ENCODE measurements around the gene CLPSL1.

CLPSL1 gene

GRCh38 chr6:35759426-35759825 is 21.4 kb upstream of the CLPSL1 start:
- DNase-seq, result no peak

- no peak for DNase-seq
Observed at GRCh38 chr6:35765739-35766138, 15.1 kb upstream of the CLPSL1 start.

- DNase-seq, result no peak
Observed at GRCh38 chr6:35769211-35769610, 11.6 kb upstream of the CLPSL1 start.

DNA sequence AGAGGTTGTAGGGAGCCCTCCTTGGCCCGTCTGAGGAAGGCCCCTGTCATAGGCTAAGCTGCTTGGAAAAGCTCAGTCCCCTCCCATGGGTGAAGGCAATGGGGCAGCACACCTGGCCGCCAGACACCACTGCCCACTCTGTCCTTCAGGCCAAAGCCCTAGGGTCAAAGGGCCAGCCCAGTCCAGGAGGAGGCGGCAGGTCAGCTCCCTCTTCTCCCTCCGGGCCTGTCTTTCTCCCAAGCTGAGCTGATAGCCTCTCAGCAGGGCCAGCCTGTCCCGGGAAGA is 9.5 kb upstream of the CLPSL1 start:
- no peak for DNase-seq

GRCh38 chr6:35774116-35774794 is 6.6 kb upstream of the CLPSL1 start:
- DNase-seq, result no peak

DNA sequence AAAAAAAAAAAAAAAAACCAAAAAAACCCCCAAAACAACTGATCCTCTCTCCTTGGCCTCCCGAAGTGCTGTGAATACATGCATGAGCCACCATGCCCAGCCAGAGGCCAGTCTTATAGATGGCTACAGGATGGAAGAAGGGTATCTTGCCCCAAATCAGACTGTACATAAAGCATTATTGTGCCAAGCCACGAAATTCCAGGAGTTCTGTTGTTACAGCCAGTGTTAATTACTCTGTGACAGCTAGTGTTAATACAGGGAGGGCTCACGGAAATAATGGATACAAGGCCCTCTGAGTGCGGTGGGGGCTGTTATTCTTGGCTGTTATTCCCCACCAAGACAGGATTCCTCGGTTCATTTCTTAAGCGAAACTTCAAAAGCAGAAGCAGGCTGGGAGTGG is 5.8 kb upstream of the CLPSL1 start:
- DNase-seq, result no peak

- no peak for DNase-seq
Observed at GRCh38 chr6:35776364-35777215, 4.2 kb upstream of the CLPSL1 start, which contains the start of gene CLPSL2. Gene CLPSL2, plus strand, starts transcription at chr6:35776598. Its CDS starts 21 bp downstream, at chr6:35776619.

DNA sequence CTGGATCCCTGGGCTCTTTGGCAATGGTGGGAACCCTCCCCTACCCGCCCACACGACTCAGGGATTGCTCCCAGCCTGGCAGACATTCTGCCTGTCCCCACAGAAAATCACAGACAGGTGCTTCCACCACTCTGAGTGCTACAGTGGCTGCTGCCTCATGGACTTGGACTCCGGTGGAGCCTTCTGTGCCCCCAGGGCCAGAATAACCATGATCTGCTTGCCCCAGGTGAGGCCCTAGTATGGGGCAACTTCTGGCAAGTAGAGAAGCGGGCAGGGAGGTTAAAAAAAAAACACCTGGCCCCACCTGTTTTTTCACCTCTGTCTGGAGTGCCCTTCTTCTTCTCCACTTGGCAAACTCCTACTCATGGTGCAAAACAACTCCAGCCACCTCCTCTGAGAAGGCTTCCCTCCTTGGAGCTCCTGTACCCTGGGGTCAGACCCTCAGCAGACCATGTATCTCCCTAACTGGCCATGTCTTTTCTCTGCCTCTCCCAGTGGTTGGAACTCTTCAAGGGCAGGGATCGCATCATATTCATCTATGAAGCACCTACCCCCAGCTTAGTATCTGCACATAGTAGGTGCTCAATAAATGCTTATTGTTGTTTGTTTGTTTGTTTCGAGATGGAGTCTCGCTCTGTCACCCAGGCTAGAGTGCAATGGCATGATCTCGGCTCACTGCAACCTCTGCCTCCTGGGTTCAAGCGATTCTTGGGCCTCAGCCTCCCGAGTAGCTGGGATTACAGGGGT is 3.3 kb upstream of the CLPSL1 start:
- no peak for DNase-seq

- no peak for DNase-seq
Observed at GRCh38 chr6:35778437-35778836, 2.4 kb upstream of the CLPSL1 start.

DNA sequence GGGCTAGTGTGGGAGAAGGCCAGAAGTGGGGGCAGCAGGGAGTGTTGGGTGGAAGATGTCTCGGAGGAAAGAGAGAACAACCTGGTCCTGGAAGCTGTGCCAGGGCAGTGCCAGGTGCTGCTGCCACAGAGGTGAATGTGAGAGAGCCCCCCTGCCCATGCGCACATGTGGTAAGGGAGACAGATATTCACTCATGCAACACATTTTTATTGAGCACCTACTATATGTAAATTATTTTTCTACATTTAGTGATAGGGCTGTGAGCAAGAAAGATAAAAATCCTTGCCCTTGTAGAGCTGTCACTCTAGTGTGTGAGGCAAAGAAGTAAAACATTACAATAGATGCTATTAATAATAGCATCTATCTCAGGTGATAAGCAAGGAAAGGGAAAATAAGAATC is 471 bp downstream of the CLPSL1 start:
- DNase-seq, result no peak

- DNase-seq, result no peak
Observed at GRCh38 chr6:35782424-35782823, 1.6 kb downstream of the CLPSL1 start.

DNA sequence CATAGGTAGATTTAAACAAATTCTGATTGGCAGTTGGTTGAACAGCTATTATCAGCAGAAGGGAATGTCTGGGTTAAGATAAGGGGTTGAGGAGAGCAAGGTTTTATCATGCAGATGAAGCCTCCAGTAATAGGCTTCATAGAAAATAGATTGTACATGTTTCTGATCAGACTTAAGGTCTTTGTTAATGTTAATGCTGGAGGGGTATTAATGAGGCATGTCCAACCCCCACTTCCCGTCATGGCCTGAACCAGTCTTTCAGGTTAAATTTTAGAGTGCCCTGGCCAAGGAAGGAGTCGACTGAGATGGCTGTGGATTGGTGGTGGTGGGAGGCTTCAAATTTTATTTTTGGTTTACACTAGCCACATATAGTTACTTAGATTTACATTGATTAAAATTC is 3.4 kb downstream of the CLPSL1 start:
- DNase-seq, result no peak

GRCh38 chr6:35786272-35786671 is 5.5 kb downstream of the CLPSL1 start:
- no peak for DNase-seq

- no peak for DNase-seq
Observed at GRCh38 chr6:35786810-35787209, 6.0 kb downstream of the CLPSL1 start.

DNA sequence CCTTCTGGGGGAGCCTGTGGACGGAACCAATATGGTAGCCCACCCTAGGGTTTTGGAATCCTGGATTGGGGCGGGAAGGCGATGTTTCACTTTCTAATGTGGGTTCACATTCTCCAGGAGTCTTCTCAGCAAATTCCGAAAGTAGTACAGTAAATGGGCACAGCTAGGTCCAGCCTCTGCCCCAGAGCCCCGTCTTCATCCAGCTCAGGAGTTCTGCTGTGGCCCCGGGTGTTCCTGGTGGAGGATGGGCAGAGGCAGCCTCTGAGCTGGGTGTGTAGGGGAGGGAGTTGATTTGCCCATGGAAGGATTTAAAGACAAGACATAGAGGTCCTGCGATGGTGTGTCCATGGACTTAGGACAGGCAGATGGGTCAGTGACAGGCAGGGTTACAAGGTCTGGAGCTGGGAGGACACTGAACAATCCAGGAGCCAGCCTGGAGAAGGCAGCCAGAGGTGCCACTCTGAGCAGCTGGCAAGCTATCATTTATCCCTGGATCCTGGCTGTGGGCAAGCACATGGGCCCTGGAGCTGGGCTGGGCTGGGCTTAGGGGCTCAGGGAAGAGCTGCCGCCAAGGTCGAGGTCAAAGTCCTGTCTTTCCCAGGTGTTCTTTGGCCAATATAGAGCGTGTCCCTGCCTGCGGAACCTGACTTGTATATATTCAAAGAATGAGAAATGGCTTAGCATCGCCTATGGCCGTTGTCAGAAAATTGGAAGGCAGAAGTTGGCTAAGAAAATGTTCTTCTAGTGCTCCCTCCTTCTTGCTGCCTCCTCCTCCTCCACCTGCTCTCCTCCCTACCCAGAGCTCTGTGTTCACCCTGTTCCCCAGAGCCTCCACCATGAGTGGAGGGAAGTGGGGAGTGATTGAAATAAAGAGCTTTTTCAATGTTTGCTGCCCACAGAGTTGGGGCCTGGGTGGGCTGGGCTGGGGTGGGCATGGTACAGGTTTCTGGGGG is 6.7 kb downstream of the CLPSL1 start:
- no peak for DNase-seq

DNA sequence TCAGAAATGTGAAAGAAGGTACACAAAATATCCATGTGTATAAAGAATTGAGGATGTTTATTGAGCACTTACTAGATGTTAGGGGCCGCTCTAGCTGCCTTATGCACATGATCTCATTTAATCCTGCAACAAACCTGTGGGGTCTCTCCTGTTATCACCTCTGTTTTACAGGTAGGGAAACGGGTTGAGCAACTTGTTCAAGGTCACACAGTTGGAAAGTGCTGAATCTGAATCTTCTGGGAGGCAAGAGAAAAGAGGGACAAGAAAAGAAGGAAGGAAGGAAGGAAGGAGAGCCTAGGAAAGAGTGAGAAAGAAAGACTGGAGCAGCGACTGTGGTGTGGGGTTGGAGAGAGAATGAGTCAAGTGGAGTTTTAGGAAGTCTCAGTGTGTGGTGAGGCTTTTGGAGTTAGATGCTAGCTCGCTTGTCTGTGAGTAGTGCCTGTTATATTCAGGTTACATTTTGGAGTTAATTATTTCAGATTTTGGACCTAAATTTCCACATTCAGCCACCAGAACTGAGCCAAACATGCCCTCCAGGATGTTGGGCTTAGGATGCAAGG is 7.7 kb downstream of the CLPSL1 start:
- no peak for DNase-seq

DNA sequence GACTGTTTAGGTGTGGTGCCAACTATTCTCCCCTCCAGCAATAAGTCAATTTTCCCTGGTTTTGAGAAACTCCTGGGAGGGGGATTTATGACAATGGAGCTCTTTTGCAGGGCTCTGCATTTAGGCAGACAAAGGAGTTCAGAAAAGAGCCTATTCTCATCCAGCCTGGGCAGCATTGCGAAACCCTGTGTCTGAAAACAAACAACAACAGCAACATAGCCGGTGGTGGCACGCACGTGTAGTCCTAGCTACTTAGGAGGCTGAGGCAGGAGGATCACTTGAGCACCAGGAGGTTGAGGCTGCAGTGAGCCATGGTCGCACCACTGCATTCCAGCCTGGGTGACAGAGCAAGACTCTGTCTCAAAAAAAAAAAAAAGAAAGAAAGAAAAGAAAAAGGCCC is 9.9 kb downstream of the CLPSL1 start:
- DNase-seq, result no peak

DNA sequence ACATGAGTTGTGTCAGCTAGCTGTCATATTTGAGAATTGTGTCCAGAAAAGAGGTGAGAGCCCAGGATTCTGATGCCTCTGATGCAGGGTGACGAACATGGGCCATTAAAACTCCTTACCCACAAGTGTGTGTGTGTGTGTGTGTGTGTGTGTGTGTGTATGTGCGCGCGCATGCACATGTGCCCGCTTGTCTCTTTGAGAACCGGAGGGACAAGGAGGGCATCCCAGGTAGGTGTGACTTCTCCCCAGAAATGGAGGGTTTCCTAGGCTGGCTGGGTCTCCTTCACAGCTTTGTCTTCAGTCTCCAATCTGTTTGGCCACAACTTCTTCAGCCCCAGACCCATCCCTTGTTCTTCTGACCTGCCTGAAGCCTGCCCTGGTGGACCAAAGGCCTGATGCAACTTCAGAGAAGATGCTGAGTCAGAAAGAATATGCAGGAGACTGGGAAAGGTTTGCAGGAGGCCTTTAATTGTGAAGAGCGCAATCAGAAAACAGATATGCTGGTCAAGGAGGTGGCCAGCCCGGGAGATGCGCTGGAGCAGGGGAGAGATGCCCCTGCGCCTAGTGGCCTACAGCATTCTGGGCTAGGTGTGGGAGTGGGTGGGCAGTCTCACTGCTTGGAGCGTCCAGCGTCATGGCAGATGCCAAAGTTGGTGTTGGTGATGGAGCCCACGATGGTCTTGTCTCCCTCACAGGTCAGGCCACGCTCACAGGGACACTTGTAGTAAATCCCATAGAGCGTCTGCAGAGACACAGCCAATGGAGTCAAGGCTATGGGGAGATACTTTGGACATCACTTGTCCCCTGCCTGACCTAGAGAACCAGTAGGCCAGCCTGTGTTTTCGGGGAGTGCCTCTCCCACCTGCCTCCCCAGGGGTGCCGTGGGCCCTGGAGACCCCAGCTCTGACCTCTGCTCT is 14.0 kb downstream of the CLPSL1 start:
- DNase-seq, result no peak

DNA sequence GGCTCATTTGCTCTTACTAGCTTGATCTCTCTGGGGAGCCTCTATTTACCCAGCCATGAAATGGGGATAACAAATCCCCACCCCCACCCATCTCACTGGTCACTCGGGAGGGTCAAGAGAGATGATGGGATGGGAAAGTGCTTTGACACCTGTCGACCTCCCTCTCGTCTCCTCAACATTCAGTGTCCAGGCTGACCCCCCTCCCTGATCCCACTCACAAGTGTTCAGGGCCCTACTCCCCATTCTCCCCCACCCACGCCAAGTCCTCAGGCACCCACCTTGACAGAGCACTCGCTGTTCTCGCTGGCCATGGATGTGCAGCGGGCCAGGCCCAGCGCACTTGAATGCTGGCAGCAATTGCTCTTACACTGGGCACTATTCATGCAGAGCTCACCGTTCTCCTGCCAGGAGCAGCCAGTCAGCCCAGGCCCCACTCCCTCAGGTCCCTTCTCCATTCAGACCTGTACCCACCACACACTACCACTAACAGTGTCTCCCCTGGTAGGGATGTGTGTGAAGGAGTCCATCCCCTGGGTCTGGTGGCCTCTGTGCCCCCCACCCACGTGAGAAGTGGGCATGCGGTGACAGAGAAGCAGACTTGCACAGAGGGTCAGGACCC is 14.7 kb downstream of the CLPSL1 start:
- no peak for DNase-seq

DNA sequence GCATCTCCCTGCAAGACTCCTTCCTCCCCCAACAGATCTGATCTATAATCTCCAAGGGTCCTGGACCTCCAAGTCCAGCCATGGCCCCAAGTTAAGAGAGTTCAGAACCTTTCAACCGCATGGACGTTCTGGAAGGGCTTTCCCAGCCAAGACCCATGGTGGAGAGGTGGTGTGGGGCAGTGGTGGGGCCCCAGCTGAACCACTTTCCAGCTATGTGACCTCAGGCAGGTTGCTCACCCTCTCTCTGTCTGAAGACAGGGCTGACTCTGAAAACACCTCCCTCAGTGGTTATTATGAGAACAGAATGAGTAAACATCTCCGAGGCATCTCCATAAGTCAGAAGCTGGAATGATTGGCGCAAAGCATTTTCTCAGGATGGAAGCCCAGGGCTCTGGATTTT is 15.4 kb downstream of the CLPSL1 start:
- DNase-seq, result no peak

All from NCI-H2029 treated with DMSO at 0.1 percent for 48 hours (cell line).